H1 (cell line): Measurements from ENCODE around the gene DIP2B. TPM values are rescaled to one million over a fixed set of nuclear protein-coding genes. Genes with fewer than 3 reads are reported as not detected.

Experiments
- GABPA ChIP-seq: IDR thresholded peaks from 2 replicates; pipeline ENCODE4 v1.6.1; 2011; ENCODE audit warnings: mild to moderate bottlenecking, low read length, moderate library complexity, borderline replicate concordance; ENCODE audit not compliant: insufficient read depth
- GTF2F1 ChIP-seq: IDR thresholded peaks from 2 replicates; pipeline ENCODE4 v1.6.1; 2012; ENCODE audit warnings: low read depth, low read length, improper control_type of control experiment, borderline replicate concordance
- KDM4A ChIP-seq: IDR thresholded peaks from one replicate; pipeline ENCODE4 v1.7.1; 2012; ENCODE audit warnings: low read depth, mild to moderate bottlenecking, moderate library complexity, low read length, inconsistent platforms; ENCODE audit not compliant: severe bottlenecking
- NRF1 ChIP-seq: IDR thresholded peaks from 2 replicates; pipeline ENCODE4 v1.6.1; 2011; ENCODE audit warnings: mild to moderate bottlenecking, low read depth, low read length, improper control_type of control experiment
- RBBP5 ChIP-seq: IDR thresholded peaks from 2 replicates; pipeline ENCODE4 v1.7.1; 2012; ENCODE audit warnings: low read depth, mild to moderate bottlenecking, inconsistent platforms, low read length, moderate library complexity, borderline replicate concordance
- TCF12 ChIP-seq: IDR thresholded peaks from 2 replicates; pipeline ENCODE4 v1.6.1; 2011; ENCODE audit warnings: low read depth, mild to moderate bottlenecking, low read length
- polyA plus RNA-seq, 7 experiments: library from polyadenylated mRNA; depleted of rRNA in 3 of 7; stranded (reverse) in 5 of 7; unstranded in 2 of 7; fragments of >200 nt in 5 of 7; fragments of 200-250 nt in 2 of 7; gene quantifications; 1 replicate in 5 of 7; 2 replicates in 1 of 7; 4 replicates in 1 of 7; pipeline versions ENCODE4 v1.2.1 to v1.2.3, GENCODE V29; 2011 to 2013; ENCODE audit warnings: missing spikeins in 2 of 7, mixed read lengths in 2 of 7
- total RNA-seq: library from RNA; stranded (reverse); fragmentation: NEBNext Ultra II Directional; extraction: Animal tissue kit (Norgen Biotek cat#: 25700); gene quantifications from 2 replicates; pipeline ENCODE4 v1.2.1, GENCODE V29; 2021

DIP2B gene
- total and polyA plus RNA-seq, 2 of the 8 experiments (the other 6 are each of a cell fraction or from before 2014, with no cell fraction given): 11.1 to 29.6 TPM

DNA sequence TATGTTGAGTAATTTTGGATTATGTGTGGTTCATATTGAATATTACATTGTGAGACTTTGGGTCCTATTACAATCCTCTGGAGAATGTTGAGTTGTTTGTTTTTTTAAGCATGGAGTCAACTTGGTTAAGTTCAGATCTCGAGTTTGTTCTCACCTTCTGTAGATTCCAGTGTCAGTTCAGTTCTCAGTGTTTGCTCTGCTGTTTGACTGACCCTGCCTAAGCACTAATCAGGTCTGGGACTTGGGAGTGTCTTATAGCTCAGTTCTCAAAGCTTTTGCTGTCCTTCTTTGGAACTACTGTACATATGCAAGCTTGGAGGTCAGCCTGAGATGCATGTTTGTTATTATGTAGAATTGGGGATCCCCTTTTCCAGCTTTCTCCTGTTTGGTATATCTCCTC, 63.1 kb downstream of the DIP2B start (continued):
- TF ChIP-seq TCF12: no peak
- TF ChIP-seq GTF2F1: no peak
- TF ChIP-seq RBBP5: no peak
- TF ChIP-seq GABPA: no peak
- no peak for TF ChIP-seq NRF1
- no peak for TF ChIP-seq KDM4A
